C1 segment of cervical spinal cord (tissue), 14 donors: ENCODE measurements around the gene DNMT3A.
"Not testable (repeated sequence)": the region's sequence is repeated elsewhere in the genome, so short reads cannot be mapped to it uniquely, and the experiment has no call there.

ENCODE experiments used
- DNase-seq, 14 donors: peaks; one replicate each; lab custom pipeline; 2025; lab: John Stamatoyannopoulos, UW

DNMT3A gene

GRCh38 chr2:25286723-25287483 lies 54.8 kb downstream of the DNMT3A start:
- no peak for DNase-seq

DNA sequence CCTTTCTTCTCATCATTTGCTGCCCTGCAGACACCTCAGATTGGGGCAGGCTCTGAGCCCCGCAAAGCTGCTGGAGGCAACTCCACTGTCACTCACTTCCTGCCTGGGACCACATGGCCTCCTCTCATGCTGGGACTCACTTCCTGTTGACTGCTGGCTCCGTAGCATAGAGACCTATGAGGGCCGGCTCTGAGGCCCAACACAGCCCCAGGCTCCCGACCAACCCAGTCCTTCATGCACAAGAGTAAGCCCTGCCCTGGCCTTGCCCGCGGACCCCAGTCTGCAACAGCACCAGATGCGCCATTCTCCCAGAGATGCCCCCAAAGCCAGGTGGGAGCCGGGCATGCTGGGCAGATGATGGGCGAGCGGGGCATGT lies 55.7 kb downstream of the DNMT3A start:
- peak in 1 of 14 donors; percentile 38 for DNase-seq

- peak in 1 of 14 donors; percentile 41 for DNase-seq
Observed at GRCh38 chr2:25285265-25286024, 56.3 kb downstream of the DNMT3A start.

GRCh38 chr2:25284756-25285155 lies 57.0 kb downstream of the DNMT3A start:
- DNase-seq: no peak

- no peak for DNase-seq
Observed at GRCh38 chr2:25283921-25284320, 57.8 kb downstream of the DNMT3A start.

- DNase-seq: no peak
Observed at GRCh38 chr2:25281941-25282340, 59.8 kb downstream of the DNMT3A start.

- peak in 2 of 14 donors; percentile 38 to 63 for DNase-seq
Observed at GRCh38 chr2:25281522-25281921, 60.2 kb downstream of the DNMT3A start.

DNA sequence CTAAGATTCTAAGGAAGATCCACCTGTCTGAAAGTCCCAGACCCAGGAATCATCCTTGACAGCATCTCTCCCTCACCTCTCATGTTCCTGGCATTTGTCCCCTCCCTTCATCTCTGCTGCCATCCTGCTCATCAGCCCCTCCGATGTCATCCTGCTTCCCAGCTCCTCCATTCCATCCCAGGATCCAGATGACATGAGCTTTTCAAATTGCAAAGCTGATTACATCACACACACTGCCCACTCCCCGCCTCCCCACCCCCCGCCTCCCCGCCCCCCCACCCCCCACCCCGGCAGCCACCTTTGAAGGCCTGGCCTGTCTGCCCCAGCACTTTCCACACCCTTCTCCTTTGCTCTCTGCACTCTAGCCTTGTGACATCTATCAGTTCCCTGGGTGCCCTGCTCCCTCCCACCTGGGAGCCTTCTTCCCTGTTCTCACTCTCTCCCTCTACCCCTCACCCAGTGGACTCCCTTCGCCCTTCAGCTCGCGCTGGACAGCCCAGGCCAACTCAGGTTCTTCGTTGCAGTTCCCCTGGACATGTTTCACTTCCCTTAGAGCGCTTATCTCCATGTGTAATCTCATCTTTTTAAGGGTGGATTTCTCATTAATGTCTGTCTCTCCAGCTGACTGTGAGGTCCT lies 61.6 kb downstream of the DNMT3A start:
- no peak for DNase-seq

DNA sequence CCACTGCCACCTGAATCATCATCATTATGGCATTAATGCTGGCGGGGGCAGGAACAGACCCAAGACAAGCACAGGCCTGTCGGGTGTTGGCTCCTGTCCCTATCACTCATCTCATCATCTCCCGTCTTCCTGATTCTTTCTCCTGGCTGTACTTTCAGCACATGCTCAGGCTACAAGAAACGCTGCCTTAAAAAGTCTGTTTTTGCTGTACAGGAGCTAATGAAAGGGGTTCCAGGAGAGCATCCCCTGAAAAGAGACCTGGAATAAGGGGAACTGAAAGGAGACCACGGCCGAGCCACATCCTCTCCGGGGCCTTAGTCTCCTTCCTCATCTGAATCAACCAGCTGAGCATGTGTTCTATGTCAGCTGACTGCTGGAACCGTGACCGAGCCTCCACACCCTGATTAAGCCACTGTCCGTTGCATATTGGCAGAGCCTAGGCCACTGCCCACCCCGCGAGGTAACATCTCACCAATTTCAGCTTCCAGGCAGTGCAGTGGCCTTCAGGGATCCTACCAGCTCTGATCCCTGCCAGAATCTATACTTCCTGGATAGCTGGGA lies 62.6 kb downstream of the DNMT3A start:
- peak in 12 of 14 donors; percentile 21 to 78 (median 62) for DNase-seq

GRCh38 chr2:25276569-25277465 lies 64.9 kb downstream of the DNMT3A start:
- DNase-seq: peak in 8 of 14 donors; percentile 18 to 75 (median 50)

GRCh38 chr2:25275575-25275965 lies 66.2 kb downstream of the DNMT3A start:
- DNase-seq: no peak

DNA sequence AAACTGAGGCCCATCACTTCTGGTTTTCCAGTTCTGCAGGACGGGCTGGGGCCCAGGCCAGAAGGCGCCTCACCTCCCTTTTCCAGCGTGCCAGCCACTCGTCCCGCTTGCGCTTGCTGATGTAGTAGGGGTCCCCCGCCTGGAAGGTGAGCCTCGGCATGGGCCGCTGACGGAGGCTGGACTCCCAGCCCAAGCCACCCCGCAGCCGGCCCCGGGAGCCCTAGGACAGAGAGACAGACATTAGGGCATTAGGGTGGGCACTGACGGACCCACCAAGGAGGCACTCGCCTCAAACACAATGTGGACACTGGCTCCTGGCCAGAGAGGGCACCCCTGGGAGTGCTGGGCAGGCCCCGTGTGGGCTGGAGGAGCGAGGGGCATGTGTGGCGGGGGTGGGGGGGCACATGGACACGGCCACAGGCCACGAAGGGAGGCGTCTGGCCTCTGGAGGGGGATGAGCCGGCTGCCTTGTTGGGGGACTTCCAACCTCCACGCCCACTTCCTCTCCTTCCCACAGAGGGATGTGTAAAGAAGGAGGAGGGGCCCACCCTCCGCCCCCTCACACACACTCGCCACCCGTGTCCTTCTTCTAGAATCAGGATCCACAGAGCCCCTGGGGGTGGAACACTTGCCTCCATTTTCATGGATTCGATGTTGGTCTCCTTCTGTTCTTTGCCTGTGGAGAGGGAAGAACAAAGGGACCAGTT lies 66.7 kb downstream of the DNMT3A start:
- DNase-seq: peak in 3 of 14 donors; percentile 19 to 40 (median 26)

DNA sequence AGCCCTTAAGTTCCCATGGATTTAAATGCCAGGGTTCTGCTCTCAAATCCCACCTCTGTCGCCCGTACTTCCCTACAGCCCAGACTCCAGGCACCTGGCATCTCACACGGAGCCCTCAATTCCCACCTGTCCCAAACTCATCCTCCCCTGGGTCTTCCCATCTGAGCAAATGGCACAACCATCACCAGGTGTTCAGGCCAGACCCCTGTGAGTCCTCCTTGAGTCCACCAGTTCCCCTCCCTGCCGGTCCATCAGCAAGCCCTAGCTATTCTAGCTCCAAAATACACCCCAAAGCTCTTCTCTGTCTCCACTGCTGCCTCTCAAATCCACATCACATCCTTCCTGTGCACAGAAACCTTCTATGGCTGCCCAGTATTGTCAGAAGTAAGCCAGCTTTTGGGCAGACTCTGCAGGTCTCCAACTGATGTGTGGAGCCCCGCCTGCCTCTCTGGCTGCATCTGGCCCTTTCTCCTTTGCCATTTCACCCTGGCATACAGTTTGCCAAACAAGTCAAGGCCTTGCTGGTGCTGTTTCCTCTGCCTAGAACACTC lies 67.7 kb downstream of the DNMT3A start:
- no peak for DNase-seq

DNA sequence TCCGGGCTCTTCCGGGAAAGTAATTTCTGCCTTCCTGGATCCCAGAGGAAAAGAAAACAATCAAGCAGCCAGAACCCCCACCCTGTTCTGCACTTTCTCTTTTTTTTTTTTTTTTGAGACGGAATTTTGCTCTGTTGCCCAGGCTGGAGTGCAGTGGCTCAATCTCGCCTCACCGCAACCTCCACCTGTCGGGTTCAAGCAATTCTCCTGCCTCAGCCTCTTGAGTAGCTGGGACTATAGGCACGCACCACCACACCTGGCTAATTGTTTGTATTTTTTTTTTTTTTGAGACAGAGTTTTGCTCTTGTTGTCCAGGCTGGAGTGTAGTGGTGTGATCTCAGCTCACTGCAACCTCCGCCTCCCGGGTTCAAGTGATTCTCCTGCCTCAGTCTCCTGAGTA lies 69.0 kb downstream of the DNMT3A start:
- DNase-seq: not testable (repeated sequence)

DNA sequence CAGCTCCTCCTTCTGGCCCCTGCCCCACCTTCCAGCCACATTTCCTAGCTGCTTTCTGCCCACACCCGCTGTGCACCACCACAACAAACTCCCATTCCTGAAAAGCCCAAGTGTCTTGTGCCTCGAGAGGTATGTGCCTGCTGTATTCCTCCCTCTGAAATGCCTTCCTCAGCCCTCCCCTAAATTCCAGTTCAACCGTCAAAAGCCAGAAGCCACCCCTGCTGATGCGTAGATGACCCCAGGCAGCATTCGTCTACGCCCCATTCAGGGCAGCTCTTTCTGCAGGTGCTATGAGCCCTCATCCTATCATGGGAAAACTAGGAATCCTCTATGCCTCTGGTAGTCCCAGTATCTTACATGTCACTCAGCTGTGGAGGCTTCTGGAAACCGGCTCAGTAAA lies 71.7 kb downstream of the DNMT3A start:
- DNase-seq: no peak

DNA sequence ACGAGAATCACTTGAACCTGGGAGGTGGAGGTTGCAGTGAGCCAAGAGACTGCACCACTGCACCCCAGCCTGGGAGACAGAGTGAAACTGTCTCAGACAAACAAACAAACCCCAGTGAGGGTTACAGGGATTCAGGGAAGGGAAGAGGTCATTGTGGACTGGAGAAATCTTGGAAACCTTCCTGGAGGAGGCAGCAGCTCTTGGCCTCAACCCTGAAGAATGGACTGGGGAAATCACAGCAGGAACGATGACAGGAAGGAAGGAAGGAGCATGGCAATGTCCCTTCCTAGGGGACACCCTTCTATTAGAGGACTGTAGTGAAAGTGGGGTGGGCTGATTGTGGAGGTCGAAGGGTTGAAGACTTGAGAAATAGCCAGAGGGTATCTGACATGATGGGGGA lies 72.5 kb downstream of the DNMT3A start:
- DNase-seq: no peak

DNA sequence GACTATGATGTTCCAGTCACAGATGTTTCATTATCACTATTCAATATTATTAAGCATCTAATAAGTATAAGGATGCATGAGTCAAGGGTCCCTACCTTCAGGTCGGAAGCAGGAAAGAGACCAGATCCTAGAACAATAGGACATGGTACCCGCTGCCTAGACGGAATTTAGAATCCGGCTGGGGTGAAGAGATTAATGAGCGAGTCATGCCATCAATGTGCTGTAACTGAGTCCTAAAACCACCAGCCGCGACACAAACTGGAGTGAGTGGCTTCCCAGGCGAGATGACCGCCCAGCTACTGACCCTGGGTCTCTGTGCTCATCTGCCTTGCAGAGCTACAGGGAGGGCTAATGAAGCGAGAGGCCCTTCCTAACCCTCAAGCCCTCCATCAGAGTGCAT lies 73.6 kb downstream of the DNMT3A start:
- no peak for DNase-seq

GRCh38 chr2:25266399-25266798 lies 75.3 kb downstream of the DNMT3A start:
- DNase-seq: peak in 1 of 14 donors; percentile 50

DNA sequence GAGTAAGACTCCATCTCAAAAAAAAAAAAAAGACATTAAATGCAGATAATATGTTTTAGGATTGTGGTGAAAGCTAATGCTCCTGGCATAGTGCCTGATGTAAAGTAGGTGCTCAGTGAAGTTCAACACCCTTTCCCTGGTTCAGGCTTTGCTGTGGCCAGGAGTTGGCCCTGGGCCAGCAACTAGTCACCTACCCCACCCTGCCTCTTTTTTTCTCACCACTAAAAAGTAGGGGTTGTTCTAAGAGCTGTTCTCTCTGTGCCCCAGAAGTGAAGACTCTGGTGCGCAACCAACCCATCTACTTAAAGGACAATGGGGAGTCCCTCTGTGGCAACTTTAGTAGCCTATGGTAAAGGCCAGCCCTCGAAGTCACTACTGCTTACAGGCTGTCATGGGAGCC lies 75.9 kb downstream of the DNMT3A start:
- DNase-seq: no peak

GRCh38 chr2:25265001-25265400 lies 76.7 kb downstream of the DNMT3A start:
- no peak for DNase-seq
